Adrenal gland (tissue), 5 donors: Measurements from ENCODE around the gene NCOA6.

Source experiments
- CTCF ChIP-seq, 6 experiments: fragments of 450-650 bp in 4 of 6; fragments of 200-600 bp in 2 of 6; sonication (generic) in 1 of 6; IDR thresholded peaks; 1 replicate in 5 of 6; 2 replicates in 1 of 6; pipeline versions ENCODE4 v1.5.1 to v1.8.0; 2016 to 2021; ENCODE audit warnings: antibody characterized with exemption in 6 of 6, mild to moderate bottlenecking in 2 of 6, moderate library complexity in 1 of 6
- POLR2A ChIP-seq, 2 donors: fragments of 450-650 bp; IDR thresholded peaks; one replicate each; pipeline ENCODE4 v1.6.1; 2017; ENCODE audit warnings: antibody characterized with exemption in 2 of 2, mild to moderate bottlenecking in 2 of 2, moderate library complexity in 1 of 2
- donor health status: DM: no; HTN: no; CAD: no.

GRCh38 chr20:34755367-34755766 lies 70.1 kb downstream of the NCOA6 start:
- no peak for TF ChIP-seq POLR2A (IDR thresholded peaks at IDR 0.05)
- no peak for TF ChIP-seq CTCF (IDR thresholded peaks at IDR 0.05)
